ENCODE results near the gene AGXT2. TPM values are rescaled to one million over a fixed set of nuclear protein-coding genes. Genes with fewer than 3 reads are reported as not detected.

Gene AGXT2
- total RNA-seq, 1 experiment from 2014 or later: not detected

DNA sequence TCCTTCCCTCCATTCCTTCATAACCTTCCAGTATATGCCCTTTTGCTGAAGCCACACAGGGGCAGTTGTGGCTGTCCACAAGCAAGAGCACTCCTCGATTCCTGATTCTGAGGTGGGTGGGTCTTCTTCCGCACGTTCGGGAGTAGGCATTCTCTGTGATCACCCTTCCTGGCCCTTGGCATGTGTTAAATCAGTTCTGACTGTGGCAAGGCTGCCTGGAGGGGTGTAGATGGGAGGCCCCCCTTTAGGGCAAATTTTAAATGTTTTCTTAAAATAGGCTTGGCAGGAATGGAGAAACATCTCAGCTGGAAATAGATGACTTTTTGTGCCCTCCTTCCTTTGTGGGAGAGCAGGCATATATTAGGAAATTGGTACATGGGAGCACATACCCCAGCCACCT is 3.1 kb downstream of the AGXT2 start:
- no peaks in the 10 kb centered on the region for H3K27me3 Mint-ChIP-seq (ENCODE audit: low read depth)
- DNase-seq: no peak
- Histone ChIP-seq H3K14ac (ENCODE audit: insufficient read depth, low read length) (no peak overlapping the region), H3K4me2 (ENCODE audit: insufficient read depth, insufficient read length, low read length) (no peak overlapping the region), H3K56ac (ENCODE audit: insufficient read length, low read depth, low read length) (no peak overlapping the region), H3K79me1 (ENCODE audit: insufficient read depth, low read depth, low read length, poor library complexity, severe bottlenecking) (no peaks in the 10 kb centered on the region), H2BK12ac (ENCODE audit: insufficient read length, low read depth, low read length) (no peak overlapping the region), H4K20me1 (ENCODE audit: control insufficient read depth, insufficient read depth, insufficient read length) (no peaks in the 10 kb centered on the region), H4K5ac (ENCODE audit: insufficient read length, low read depth, low read length) (no peak overlapping the region), H3T11ph (ENCODE audit: low read length) (no peak overlapping the region), H2BK15ac (ENCODE audit: low read depth, low read length) (no peak overlapping the region), H2AFZ (ENCODE audit: low read length) (no peak overlapping the region), H3K4me1 (ENCODE audit: insufficient read depth, low read length) (no peaks in the 10 kb centered on the region; the same call in 1 of the 2 replicates), H2BK20ac (ENCODE audit: low read depth, low read length, poor library complexity, severe bottlenecking) (no peak overlapping the region), H3K23me2 (ENCODE audit: insufficient read length, low read depth, low read length, poor library complexity, severe bottlenecking) (no peaks in the 10 kb centered on the region), H3K4ac (ENCODE audit: low read depth, low read length) (no peak overlapping the region), H2BK5ac (ENCODE audit: insufficient read length, low read length) (no peak overlapping the region), H3K9me3 (ENCODE audit: control insufficient read depth, low read depth, low read length) (no peaks in the 10 kb centered on the region), H4K91ac (ENCODE audit: insufficient read length, low read depth, low read length) (no peak overlapping the region), H3K79me2 (ENCODE audit: insufficient read depth, low read length) (no peaks in the 10 kb centered on the region), H3K27ac (ENCODE audit: insufficient read length, low read depth, low read length) (no peak overlapping the region), H3K9ac (ENCODE audit: extremely low read depth, insufficient read length, low read length) (no peak overlapping the region), H2AK5ac (ENCODE audit: insufficient read length, low read length) (no peak overlapping the region), H3K18ac (ENCODE audit: insufficient read length, low read depth, low read length) (no peak overlapping the region), H2BK120ac (ENCODE audit: low read depth, low read length, poor library complexity, severe bottlenecking) (no peak overlapping the region), H4K8ac (replicated peaks; ENCODE audit: insufficient read length, low read depth, low read length) (no peak overlapping the region), H3K27me3 (ENCODE audit: insufficient read depth, low read length) (no peaks in the 10 kb centered on the region), H3K23ac (ENCODE audit: insufficient read length, low read depth, low read length) (no peak overlapping the region)
- H3K36me3 Mint-ChIP-seq (ENCODE audit: insufficient read depth in 1 of 3, low read depth in 3 of 3): no peaks in the 10 kb centered on the region
- no CpG with 5 or more reads among the region's 4 CpGs for WGBS (ENCODE audit: extremely low coverage, insufficient read length, low lambda C conversion rate)
- TF ChIP-seq, protein P1, sequence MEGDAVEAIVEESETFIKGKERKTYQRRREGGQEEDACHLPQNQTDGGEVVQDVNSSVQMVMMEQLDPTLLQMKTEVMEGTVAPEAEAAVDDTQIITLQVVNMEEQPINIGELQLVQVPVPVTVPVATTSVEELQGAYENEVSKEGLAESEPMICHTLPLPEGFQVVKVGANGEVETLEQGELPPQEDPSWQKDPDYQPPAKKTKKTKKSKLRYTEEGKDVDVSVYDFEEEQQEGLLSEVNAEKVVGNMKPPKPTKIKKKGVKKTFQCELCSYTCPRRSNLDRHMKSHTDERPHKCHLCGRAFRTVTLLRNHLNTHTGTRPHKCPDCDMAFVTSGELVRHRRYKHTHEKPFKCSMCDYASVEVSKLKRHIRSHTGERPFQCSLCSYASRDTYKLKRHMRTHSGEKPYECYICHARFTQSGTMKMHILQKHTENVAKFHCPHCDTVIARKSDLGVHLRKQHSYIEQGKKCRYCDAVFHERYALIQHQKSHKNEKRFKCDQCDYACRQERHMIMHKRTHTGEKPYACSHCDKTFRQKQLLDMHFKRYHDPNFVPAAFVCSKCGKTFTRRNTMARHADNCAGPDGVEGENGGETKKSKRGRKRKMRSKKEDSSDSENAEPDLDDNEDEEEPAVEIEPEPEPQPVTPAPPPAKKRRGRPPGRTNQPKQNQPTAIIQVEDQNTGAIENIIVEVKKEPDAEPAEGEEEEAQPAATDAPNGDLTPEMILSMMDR (conservative IDR thresholded peaks at IDR 0.05): no peak
- H3K27ac Mint-ChIP-seq: no peak overlapping the region
- no peak overlapping the region for H3K4me3 Mint-ChIP-seq
- peaks cover 3 to 13% of the 10 kb centered on the region in 2 experiments; a peak in 3 of 4 replicates for H3K4me1 Mint-ChIP-seq
- H3K9me3 Mint-ChIP-seq: no peaks in the 10 kb centered on the region

Data from H9 (cell line).